Measurements from ENCODE around the gene ACACB.

ACACB gene

DNA sequence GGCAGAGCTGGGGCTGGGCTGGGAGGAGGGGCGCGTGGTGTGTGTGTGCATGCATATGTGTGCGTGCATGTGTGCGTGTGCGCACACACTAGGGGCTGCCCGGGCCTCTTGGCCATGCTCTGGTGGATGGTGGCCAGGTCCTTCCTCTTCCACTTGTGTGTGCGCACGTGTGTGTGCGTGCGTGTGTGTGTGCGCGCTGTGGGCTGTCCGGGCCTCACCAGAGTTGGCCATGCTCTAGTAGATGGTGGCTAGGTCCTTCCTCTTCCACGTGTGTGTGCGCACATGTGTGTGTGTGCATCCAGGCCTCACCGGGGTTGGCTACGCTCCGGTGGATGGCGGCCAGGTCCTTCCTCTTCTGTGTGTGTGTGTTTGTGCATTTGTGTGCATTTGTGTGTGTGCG is 168.0 kb downstream of the ACACB start:
- Mint-ChIP-seq H3K27me3 (no peaks in the 10 kb centered on the region), H3K36me3 (ENCODE audit: low read depth) (no peaks in the 10 kb centered on the region), H3K4me3 (no peak overlapping the region), H3K4me1 (ENCODE audit: low read depth) (no peaks in the 10 kb centered on the region), H3K9me3 (no peaks in the 10 kb centered on the region), H3K27ac (no peak overlapping the region)

DNA sequence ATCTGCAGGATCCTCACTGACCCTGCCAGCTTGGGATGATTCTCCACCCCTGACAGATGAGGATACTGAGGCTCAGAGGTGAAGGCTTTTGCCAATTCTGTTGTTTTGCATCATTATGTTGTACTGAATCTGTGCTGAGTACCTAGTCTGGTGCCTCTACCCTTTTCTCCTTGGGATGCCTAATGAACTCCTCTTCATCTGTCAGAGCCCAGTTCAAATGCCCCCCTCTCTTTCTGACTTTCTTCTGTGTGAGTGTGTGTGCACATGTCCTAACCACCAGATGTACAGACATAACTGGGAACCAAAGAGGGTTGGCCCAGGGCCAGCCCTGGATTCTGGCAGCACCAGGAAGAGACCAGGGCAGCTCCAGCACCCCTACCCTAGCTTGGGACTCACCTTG is 169.9 kb downstream of the ACACB start:
- H3K27ac Mint-ChIP-seq: no peak overlapping the region
- peaks cover 6% of the 10 kb centered on the region for H3K27me3 Mint-ChIP-seq
- no peaks in the 10 kb centered on the region for H3K36me3 Mint-ChIP-seq (ENCODE audit: low read depth)
- no peaks in the 10 kb centered on the region for H3K4me1 Mint-ChIP-seq (ENCODE audit: low read depth)
- H3K4me3 Mint-ChIP-seq: no peak overlapping the region
- H3K9me3 Mint-ChIP-seq: no peaks in the 10 kb centered on the region

- peaks cover 9% of the 10 kb centered on the region for H3K27me3 Mint-ChIP-seq
- H3K9me3 Mint-ChIP-seq: no peaks in the 10 kb centered on the region
- H3K36me3 Mint-ChIP-seq (ENCODE audit: low read depth): no peaks in the 10 kb centered on the region
- no peak overlapping the region for H3K27ac Mint-ChIP-seq
- H3K4me3 Mint-ChIP-seq: no peak overlapping the region
- H3K4me1 Mint-ChIP-seq (ENCODE audit: low read depth): no peaks in the 10 kb centered on the region
Measured at GRCh38 chr12:109286652-109287051, 170.3 kb downstream of the ACACB start.

DNA sequence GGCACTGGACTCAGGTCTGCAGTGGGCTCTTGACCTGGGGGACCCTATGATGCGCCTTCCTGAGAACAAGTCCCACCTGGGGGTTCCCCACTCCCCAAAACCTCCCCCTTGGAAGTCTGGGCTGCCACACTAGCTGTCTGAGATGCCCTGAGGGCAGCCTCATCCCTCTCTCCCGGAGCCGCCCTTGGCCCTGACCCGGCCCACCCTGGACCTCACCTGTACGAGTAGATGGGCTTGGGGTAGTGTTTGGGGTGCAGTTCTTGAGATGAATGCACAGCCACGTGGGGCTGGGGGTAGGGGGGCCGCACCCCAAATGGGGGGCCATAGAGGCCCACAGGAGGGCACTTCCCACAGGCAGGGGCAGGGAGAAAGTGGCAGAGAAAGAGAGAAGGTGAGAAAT is 170.8 kb downstream of the ACACB start:
- H3K4me1 Mint-ChIP-seq (ENCODE audit: low read depth): no peaks in the 10 kb centered on the region

DNA sequence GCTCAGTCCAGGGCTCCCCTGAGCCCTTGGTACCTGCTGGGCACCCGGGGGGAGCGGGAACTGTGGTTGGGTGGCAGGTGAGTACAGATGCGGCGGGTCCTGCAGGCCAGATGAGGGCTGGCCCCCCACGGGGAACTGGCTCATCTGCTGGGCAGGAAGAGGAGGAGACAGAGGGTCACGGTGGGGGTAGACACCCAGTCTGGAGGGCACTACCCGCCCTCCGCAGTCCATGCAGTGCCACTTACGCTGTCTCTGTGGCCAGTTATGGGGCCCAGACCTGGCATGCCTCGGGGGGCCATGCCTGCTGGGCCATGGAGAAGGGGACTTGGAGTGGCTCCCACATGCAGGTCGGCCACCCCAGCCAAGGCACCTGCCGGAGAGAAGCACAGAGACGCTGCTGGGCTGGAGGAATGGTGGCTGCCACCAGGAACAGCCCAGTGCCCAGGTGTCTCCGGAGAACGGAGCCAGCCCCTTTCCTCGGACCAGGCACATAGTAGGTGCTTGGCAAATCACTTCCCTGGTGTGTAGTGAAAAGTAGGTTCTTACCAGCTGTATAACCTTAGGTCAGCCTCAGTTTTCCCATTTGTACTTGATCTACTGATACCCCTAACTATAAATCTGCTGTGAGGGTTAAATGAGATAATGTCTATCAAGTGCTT is 171.6 kb downstream of the ACACB start:
- no peak overlapping the region for H3K4me3 Mint-ChIP-seq
- H3K36me3 Mint-ChIP-seq (ENCODE audit: low read depth): no peaks in the 10 kb centered on the region
- no peaks in the 10 kb centered on the region for H3K4me1 Mint-ChIP-seq (ENCODE audit: low read depth)
- peaks cover 14% of the 10 kb centered on the region for H3K27me3 Mint-ChIP-seq
- no peak overlapping the region for H3K27ac Mint-ChIP-seq
- H3K9me3 Mint-ChIP-seq: no peaks in the 10 kb centered on the region

More for the DNA sequence above, 170.8 kb downstream of the ACACB start:
- Mint-ChIP-seq H3K36me3 (ENCODE audit: low read depth) (no peaks in the 10 kb centered on the region), H3K4me3 (no peak overlapping the region), H3K9me3 (no peaks in the 10 kb centered on the region), H3K27me3 (peaks cover 9% of the 10 kb centered on the region), H3K27ac (no peak overlapping the region)

GRCh38 chr12:109288571-109288970 is 172.2 kb downstream of the ACACB start:
- no peaks in the 10 kb centered on the region for H3K9me3 Mint-ChIP-seq
- H3K27ac Mint-ChIP-seq: no peak overlapping the region
- peaks cover 19% of the 10 kb centered on the region for H3K27me3 Mint-ChIP-seq
- H3K4me3 Mint-ChIP-seq: no peak overlapping the region
- H3K36me3 Mint-ChIP-seq (ENCODE audit: low read depth): no peaks in the 10 kb centered on the region
- H3K4me1 Mint-ChIP-seq (ENCODE audit: low read depth): no peaks in the 10 kb centered on the region

DNA sequence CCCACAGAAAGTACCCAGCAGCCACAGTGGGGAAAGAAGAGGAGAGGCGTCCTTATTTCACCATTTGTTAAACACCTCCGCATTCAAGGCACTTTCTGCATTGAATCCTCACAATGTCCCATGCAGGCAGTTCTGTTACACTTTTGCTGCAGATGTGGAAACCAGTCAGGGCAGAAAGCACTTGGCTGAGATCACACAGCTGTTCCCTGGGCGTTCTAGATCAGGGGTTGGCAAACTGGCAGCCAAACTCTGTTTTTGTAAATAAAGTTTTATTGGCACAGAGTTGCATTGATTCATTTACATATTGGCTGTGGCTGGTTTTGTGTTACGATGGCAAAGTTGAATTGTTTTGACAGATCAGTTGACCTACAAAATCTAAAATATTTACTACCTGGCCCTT is 172.6 kb downstream of the ACACB start:
- Mint-ChIP-seq H3K4me3 (no peak overlapping the region), H3K9me3 (no peaks in the 10 kb centered on the region), H3K36me3 (ENCODE audit: low read depth) (no peaks in the 10 kb centered on the region), H3K4me1 (ENCODE audit: low read depth) (no peaks in the 10 kb centered on the region), H3K27ac (no peak overlapping the region), H3K27me3 (peaks cover 19% of the 10 kb centered on the region)

DNA sequence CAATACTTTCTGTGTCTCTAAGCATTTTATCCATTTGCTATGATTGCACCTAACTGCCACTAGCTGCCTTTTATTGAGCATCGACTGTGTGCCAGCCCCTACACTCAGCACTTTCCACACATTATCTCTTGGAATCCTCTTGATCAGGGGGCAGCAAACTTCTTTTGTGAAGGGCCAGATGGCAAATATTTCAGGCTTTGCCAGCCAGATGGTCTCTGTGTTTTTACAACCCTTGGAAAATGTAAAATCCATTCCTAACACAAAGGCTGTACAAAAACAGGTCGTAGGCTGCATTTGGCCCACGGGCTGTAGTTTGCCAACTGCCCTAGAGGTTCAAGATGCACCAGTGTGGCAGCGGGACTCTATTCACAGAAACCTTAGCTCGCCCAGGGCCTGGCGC is 173.2 kb downstream of the ACACB start:
- H3K9me3 Mint-ChIP-seq: no peaks in the 10 kb centered on the region
- H3K27ac Mint-ChIP-seq: no peak overlapping the region
- H3K27me3 Mint-ChIP-seq: peaks cover 21% of the 10 kb centered on the region
- no peak overlapping the region for H3K4me3 Mint-ChIP-seq
- no peaks in the 10 kb centered on the region for H3K36me3 Mint-ChIP-seq (ENCODE audit: low read depth)
- no peaks in the 10 kb centered on the region for H3K4me1 Mint-ChIP-seq (ENCODE audit: low read depth)

DNA sequence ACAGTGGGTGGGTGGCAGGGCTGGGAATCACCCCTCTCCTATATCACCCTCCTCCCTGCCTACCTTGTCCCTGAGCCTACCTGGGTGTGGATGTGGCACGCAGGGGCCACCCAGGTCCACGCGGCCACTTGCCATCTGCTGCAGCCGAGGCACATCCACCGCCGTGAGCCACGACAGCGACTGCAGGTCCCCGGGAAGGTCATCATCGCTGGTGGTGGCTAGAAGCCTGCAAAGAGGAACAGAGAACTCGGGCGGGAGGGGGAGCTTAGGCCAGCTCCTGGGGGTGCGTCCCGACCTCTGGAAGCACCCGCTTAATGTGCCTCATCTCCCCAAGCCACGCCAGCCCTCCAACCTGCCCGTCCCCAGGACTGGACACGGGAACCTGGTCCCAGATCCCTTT is 173.7 kb downstream of the ACACB start:
- Mint-ChIP-seq H3K9me3 (no peaks in the 10 kb centered on the region), H3K27me3 (peaks cover 25% of the 10 kb centered on the region), H3K36me3 (ENCODE audit: low read depth) (no peaks in the 10 kb centered on the region), H3K27ac (no peak overlapping the region), H3K4me3 (no peak overlapping the region), H3K4me1 (ENCODE audit: low read depth) (no peaks in the 10 kb centered on the region)

GRCh38 chr12:109291117-109291516 is 174.7 kb downstream of the ACACB start:
- Mint-ChIP-seq H3K4me1 (ENCODE audit: low read depth) (no peaks in the 10 kb centered on the region), H3K27me3 (peaks cover 25% of the 10 kb centered on the region)

DNA sequence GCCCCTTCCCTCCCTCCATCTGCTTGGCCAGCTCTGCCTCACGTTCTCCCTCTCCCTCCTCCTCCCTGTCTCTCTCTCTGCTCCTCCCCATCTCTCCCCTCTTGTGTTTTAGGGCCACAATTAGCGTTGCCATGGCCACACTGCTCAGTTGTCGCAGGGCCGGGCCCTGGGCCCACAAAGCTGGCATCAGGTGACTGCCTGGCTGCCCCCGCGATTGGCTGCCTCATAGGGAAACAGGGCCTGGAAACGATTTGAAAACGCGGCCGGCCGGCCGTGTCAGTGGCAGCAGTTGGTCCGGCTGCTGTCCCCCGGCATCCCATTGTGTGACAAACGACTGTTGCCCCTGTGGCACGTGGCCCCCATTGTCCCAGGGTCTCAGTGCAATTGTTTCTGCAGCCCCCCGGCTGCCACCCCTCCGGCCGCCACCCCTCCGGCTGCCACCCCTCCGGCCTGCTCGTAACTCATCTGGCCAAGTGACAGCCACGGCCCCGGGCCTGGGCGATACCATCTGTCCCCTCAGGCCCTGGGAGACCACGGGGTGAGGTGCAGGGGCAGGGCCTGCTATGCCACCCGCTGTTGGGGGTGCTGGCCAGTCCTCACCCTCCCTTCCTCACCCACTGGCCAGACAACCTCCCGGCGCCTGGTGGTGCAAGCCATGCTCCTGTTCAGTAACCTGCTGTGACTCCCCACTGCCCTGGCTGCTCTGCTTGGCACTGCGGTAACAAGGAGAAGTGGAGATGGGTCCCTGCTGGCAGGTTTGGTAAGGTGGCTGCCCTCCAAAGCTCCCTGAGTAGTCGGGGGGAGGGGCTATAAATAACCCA is 175.3 kb downstream of the ACACB start:
- Mint-ChIP-seq H3K4me3 (no peak overlapping the region), H3K36me3 (ENCODE audit: low read depth) (no peaks in the 10 kb centered on the region), H3K27ac (no peak overlapping the region), H3K9me3 (no peaks in the 10 kb centered on the region), H3K4me1 (ENCODE audit: low read depth) (no peaks in the 10 kb centered on the region), H3K27me3 (peaks cover 25% of the 10 kb centered on the region)

More at GRCh38 chr12:109291117-109291516, 174.7 kb downstream of the ACACB start:
- H3K27ac Mint-ChIP-seq: no peak overlapping the region
- H3K9me3 Mint-ChIP-seq: no peaks in the 10 kb centered on the region
- no peaks in the 10 kb centered on the region for H3K36me3 Mint-ChIP-seq (ENCODE audit: low read depth)
- H3K4me3 Mint-ChIP-seq: no peak overlapping the region

GRCh38 chr12:109292342-109292711 is 175.9 kb downstream of the ACACB start:
- Mint-ChIP-seq H3K4me3 (no peak overlapping the region), H3K9me3 (no peaks in the 10 kb centered on the region), H3K27ac (no peak overlapping the region), H3K36me3 (ENCODE audit: low read depth) (no peaks in the 10 kb centered on the region), H3K27me3 (peaks cover 25% of the 10 kb centered on the region), H3K4me1 (ENCODE audit: low read depth) (no peaks in the 10 kb centered on the region)

DNA sequence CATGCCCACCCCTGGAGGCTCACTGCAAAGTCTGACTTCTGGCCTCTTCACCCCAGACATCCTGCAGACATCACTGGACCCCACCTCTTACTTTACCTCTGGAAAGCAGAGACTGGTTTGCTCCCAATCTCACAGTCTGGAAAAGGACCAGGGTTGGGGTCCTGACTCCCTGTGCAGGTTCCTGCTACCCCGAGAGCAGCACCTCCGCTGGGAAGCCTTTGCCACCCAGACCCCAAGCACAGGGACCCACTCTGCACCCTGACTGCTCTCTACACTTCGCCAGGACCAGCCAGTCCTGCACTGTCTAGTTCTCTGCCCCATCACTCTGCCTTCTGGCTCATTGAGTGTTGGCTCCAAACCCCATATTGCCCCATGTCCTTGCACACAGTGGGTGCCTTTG is 176.7 kb downstream of the ACACB start:
- Mint-ChIP-seq H3K4me3 (no peak overlapping the region), H3K27me3 (peaks cover 25% of the 10 kb centered on the region), H3K4me1 (ENCODE audit: low read depth) (no peaks in the 10 kb centered on the region), H3K27ac (no peak overlapping the region), H3K36me3 (ENCODE audit: low read depth) (no peaks in the 10 kb centered on the region), H3K9me3 (no peaks in the 10 kb centered on the region)

DNA sequence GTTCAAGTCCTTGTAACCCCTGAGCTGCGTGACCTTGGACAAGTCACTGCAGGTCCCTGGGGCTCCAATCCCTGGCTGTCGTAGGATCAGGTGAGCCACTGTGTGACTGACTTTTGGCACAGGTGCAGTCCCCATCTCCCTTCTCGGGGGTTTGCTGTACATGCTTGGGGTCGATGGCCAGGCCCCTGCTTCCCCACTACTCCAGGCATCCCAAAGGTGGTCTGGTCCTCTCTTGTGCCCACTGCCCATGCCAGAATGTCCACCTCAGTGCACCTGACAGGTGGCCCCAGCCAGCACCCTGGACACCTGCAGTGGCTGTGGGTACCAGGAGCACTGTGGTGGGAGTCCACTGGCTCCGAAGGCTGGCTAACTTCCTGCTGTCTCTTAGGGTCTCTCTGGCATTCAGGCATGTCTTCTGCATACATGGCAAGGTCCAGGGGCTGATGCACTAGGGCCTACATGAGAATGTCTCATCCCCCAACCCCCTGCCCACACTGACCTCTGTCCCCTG is 178.0 kb downstream of the ACACB start:
- Mint-ChIP-seq H3K9me3 (no peaks in the 10 kb centered on the region), H3K27me3 (peaks cover 25% of the 10 kb centered on the region), H3K36me3 (ENCODE audit: low read depth) (no peaks in the 10 kb centered on the region), H3K4me1 (ENCODE audit: low read depth) (no peaks in the 10 kb centered on the region), H3K4me3 (no peak overlapping the region), H3K27ac (no peak overlapping the region)

GRCh38 chr12:109295764-109296425 is 179.5 kb downstream of the ACACB start:
- Mint-ChIP-seq H3K9me3 (no peaks in the 10 kb centered on the region), H3K4me1 (ENCODE audit: low read depth) (no peaks in the 10 kb centered on the region), H3K27me3 (peaks cover 21% of the 10 kb centered on the region), H3K36me3 (ENCODE audit: low read depth) (no peaks in the 10 kb centered on the region), H3K4me3 (no peak overlapping the region), H3K27ac (no peak overlapping the region)

Measured in stimulated activated naive CD8-positive, alpha-beta T cell treated with anti-CD3 and anti-CD28 coated beads, Interleukin-15, Interleukin-2, amounts not matched to agents 100 ng/mL and 50 ng/mL, for 24 hours (primary cell).